ENCODE data around the gene TMEM69.
"Not testable (repeated sequence)": the region's sequence is repeated elsewhere in the genome, so short reads cannot be mapped to it uniquely, and the experiment has no call there.

Gene TMEM69, protein sequence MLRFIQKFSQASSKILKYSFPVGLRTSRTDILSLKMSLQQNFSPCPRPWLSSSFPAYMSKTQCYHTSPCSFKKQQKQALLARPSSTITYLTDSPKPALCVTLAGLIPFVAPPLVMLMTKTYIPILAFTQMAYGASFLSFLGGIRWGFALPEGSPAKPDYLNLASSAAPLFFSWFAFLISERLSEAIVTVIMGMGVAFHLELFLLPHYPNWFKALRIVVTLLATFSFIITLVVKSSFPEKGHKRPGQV

DNA sequence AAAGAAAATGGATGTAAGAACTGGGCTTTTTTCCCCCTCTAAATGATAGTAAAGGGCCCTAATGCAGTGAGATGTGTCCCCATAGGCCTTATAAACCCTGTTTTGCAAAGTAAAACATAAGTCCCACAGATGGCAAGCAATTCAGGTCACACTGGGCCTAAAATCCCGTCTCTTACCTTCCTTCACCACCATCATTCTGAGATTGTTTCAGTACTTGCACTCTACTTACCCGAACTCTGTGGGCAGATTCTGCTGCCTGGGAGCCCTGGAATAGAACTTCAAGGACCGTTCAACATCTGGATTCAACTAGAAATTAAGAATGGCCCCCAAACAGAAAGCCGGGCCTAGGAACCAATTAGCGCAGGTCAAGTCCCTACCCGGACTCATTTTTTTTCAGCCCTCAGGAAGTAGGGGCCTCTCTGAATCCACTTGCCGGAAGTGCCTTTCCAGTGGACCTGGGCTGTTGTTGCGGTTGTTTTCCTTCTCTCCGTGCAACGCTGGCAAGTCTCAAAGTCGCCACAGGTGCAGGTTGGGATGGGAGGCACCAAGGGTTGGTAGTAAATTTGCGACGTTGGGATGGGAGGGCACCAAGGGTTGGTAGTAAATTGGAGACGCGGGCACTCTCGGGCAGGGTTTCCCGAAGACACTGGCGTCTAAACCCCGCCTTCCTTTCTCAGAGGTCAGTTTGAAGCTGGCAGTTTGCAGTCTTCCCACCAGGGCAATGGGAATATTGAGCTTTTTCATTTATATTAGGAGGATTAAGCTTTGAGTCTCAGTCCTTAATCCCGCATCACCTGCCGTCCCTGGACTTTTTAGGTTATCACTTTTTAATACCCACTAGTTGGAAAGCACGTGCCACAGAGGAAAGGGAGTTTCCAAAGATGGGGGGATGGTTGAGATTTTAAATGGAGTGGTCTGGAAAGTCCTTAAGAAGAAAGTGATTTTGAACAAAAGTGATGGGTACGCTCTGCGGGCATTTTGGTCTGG is at the start of gene TMEM69:
Gene TMEM69 (plus strand): TSS at position 428 of the 987 bp plus-strand sequence. CDS start 2,888 bp downstream, outside the sequence.
- peak; percentile 93 for DNase-seq

DNA sequence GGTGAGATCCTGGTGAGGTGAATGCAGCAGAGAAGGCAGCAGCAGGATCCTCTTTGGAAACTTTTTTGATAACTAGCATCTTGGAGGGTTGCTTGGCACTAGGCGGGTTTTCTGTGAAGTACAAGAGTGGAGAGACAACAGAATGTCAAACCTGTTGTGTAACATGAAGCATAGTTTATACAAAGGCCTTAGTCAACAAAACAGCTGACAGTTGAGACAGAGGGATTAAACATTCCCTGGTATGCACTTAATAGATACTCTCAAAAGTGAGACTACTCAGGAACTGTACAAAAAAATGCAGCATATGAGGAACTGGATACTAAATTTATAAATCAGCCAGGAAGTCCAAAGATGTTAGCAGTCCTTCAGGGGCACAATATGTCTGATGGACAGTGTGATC is 47.7 kb upstream of the TMEM69 start:
- no peak for DNase-seq

DNA sequence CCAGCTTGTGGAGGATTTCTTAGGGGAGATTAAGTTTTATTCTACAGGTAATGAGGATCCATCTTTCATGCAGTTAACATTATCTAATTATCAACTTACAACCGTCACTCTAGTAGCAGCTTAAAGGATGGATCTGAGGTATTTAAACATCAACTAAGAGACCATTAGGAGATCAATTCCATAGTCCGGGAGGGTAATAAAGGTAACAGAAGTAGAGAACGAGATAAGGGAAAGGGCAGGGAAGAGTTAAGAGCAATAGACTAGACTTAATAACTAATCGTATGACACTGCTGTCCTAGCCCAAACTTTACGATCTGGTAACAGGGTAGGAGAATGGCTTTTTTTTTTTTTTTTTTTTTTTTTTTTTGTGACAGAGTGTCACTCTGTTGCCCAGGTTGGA is 44.7 kb upstream of the TMEM69 start:
- DNase-seq: no peak

DNA sequence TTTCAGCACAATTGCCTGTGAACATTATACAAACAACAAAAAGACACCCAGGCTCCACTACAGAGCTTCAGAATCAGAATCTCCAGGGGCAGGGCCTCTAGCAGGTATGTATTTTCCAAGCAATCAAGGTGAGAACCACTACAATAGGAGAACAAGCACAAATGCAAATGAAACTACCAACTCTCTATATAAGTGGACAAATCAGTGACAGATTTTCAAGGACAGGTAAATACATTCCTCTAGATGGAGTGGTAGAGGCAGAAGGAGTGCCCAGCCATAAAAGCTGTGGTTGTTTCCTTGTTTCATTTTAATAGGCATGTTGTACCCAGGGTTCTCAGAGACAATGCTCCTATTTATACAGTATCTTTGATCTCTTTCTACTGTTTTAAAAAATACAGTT is 44.0 kb upstream of the TMEM69 start:
- DNase-seq: no peak

DNA sequence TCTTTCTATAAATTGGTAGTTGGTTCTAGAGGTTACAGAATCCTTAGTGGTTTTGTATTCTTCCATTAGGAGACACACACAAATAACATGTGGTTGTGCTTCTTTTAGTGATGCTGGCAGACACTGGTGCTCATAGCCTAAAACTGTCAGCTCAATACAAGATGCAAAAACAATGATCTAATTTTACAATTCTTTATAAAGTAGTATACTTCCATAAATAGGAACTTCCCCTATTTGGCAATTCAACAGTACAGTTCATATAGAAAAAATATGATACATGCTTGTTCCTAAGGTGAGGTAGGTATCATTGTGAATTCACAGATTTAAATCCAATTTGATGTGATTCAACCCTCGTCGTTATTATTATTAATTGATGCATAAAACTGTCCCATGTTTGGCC is 43.3 kb upstream of the TMEM69 start:
- no peak for DNase-seq

DNA sequence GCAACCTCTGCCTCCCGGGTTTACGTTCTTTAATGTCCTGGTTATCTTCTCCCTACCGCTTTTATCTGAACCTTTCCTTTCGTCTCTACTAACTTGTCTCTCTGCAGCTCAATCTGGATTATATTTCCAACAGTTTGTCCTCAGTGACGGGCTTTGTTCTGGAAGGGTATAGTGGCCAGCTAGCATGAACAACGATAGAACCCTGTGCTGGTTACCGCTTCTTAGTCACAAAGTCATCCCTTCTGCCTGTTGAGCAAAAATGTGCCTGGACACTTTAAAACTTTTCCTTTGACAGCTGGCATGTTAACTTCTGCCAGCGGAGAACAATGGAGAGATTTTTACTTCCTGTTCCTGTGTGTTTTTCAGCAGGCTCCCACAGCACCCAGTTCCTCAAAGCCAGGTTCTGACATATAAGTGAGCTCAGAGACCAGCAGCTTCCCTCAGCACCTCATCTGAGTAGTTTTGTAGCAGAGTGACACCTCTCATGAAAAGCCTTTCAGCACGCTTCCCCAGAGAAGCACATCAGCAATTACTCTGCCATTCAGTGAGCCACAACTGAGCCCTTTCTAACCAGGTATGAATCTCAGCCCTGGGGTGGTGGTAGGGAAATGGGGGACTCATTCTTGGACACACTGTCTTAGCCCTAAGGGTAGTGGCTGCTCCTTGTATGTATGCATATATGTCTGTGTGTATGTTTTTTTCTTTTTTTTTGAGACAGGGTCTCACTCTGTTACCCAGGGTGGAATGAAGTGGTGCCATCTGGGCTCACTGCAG is 40.5 kb upstream of the TMEM69 start:
- no peak for DNase-seq

DNA sequence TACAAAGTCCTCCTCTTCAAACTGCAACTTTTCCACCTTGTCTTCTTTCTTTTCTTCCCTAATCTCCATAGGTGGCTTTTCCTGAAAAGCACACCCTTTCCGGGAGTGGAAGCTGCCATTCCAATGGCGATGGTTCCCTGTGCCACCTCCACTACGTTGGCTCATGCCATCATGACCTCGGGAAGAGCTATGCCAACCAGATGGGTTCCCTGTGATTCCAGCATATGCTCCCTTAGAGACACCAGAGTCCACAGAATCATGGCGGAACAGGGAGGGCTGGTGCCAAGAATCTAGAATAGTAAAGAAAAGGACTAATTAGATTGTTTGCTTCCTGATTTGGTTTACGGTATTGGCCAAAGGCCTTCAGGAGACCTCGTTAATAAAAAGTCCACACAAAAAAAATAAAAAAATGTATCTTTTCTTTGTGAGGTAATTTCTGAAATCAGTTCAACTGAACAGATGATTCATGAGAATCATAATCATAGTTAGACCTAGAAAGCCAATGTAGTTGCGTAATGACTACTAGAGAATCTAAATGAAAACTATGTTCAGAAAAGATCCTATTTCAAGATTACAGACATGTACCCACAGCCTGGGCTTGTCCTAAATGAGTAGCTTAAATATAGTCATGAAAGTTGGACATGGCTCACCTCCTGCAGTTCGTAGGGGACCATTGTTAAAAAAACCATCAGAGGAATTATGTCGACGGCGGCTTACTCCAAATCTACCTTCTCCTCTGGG is 33.3 kb upstream of the TMEM69 start:
- no peak for DNase-seq

DNA sequence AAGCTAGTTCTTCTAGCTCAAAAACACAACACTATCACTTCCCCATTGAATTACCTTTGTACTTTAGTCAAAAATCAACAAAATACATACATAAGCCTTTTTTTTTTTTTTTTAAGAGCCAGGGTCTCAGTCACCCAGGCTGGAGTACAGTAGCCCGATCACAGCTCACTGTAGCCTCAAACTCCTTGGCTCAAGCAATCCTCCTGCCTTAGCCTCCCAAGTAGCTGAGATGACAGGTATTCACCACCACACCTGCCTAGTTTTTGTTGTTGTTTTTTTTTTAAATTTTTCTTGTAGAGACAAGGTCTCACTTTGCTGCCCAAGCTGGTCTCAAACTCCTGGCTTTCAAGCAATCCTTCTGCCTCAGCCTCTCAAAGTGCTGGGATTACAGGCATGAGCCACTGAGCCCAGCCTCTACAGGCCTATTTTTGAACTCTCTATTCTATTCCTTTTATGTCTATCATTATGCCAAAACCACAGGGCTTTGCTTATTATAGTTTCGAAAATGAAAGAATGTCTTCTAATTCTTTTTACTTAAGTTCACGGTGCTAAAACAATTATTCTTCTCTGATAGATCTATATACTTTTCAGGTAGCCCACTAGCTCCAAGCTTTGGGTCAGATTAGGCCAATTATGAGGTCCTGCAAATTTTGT is 31.3 kb upstream of the TMEM69 start:
- DNase-seq: no peak

DNA sequence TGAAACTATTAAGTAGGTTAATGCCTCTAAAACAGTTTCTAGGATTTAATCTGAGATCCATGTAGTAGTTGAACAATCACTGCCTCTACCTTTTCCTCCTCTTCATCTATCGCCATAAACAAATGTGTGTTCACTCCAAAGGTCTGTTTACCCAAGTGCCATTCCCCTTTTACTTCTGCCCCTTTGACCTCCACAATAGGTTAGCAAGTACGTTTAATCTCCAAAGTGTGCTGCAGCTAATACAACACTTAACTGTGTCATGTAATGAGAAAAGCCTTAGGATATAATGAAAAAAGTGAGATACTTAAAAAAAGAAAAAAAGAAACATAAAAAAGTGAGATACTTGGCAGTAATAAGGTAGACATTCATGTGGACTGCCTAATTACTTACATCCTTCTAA is 29.8 kb upstream of the TMEM69 start:
- no peak for DNase-seq

DNA sequence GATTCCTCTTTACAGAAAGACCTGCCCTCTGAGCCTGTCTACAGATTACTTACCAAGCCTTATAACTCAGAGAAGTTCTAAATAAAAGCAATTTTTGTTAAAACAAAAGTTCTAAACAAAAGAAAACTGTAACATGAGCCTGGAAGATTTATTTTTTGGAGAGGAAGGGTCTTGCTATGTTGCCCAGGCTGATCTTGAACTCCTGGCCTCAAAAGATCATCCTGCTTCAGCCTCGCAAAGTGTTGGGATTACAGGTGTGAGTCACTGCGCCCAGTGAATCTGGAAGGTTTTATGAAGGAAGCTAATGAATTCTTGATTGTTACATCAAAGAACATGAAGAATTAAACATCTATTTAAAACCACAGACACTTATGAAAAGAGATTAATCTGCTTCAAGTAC is 28.8 kb upstream of the TMEM69 start:
- DNase-seq: no peak

DNA sequence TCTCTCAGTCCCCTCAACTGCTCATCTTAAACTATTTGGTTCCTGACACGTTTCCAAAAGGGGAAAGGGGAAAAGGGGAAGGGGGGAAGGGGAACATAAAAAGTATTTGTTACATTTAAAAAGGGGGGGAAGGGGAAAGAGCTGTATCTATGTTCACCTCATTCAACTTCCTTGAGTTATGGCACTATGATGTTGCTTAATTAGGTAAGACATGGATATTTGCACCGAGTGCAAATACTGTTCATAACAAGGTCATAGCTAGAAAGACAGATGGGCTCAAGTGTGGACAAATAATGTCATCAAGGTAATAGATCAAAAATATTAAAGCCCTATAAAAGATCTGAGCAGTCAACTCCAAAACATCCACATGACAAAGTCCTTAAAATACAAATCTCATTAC is 27.6 kb upstream of the TMEM69 start:
- no peak for DNase-seq

DNA sequence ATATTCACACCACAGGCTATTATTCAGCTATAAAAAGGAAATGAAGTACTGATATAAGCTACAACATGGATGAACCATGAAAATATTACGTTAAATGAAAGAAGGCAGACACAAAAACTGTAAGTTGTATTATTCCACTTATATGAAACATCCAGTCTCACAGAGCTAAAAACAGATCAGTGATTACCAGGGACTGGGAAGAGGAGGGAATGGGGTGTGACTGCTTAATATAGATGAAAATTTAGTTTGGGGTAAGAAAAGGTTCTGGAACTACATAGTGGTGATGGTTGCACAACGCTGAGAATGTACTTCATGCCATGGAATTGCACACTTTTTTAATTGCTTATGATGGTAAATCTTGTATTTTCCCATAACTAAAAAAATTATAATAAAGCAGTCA is 21.1 kb upstream of the TMEM69 start:
- no peak for DNase-seq

DNA sequence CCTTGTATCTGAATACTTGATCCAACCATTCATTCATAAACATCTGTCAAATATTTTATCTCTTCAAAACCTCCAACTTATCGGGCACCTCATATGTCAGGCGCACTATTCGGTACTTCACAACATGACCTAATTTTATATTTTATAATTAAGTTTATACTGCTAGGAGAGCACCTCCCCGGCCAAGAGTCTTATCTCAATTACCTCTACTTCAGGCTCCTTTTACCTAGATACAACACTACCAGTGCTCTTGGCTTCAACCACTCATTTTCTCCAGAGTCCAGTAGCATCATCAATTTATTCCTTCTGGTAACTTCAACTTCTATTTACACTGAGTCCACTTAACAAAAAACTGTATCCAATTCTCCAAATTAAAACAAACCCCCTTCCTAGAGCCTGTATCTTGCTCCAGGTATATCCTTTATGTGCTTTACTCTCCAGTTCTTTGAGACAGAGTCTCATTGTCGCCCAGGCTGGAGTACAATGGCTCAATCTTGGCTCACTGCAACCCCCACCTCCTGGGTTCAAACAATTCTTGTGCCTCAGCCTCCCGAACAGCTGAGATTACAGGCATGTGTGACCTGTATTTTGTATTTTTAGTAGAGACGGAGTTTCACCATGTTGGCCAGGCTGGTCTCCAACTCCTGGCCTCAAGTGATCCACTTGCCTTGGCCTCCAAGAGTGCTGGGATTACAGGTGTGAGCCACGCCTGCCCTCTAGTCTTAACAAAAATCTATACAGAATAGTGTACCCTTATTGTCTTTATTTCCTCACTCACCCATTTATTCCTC is 20.5 kb upstream of the TMEM69 start:
- DNase-seq: no peak

DNA sequence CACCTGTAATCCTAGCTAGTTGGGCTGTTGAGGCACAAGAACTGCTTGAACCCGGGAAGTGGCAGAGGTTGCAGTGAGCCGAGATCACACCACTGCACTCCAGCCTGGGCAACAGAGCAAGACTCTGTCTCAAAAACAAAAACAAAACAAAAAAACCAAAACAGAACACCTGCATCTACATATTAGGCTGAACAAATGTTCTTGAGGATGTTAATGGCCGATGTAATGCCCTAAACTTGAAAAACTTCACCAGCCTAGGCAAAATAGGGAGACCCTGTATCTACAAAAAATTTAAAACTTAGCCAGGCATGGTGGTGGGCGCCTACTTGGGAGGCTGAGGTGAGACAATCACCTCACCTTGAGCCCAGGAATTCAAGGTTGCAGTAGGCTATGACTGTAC is 19.5 kb upstream of the TMEM69 start:
- DNase-seq: no peak

DNA sequence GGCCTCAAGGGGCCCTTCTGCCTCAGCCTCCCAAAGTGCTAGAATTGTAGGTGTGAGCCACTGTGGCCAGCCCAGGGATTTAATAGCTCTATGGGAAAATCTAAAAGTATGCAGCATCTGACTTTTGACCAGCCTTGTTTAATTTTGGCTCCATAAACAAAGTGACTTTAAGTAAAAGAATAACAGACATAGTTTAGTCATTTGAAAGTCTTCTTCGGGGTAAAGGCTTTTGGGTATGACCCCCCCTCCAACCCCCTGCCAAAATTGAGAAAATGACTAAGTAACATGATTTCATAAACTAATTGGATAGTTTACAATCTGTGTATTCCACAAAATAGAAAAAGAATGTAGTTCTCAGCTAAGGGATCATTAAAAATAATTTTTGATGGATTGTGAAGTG is 18.6 kb upstream of the TMEM69 start:
- DNase-seq: no peak

DNA sequence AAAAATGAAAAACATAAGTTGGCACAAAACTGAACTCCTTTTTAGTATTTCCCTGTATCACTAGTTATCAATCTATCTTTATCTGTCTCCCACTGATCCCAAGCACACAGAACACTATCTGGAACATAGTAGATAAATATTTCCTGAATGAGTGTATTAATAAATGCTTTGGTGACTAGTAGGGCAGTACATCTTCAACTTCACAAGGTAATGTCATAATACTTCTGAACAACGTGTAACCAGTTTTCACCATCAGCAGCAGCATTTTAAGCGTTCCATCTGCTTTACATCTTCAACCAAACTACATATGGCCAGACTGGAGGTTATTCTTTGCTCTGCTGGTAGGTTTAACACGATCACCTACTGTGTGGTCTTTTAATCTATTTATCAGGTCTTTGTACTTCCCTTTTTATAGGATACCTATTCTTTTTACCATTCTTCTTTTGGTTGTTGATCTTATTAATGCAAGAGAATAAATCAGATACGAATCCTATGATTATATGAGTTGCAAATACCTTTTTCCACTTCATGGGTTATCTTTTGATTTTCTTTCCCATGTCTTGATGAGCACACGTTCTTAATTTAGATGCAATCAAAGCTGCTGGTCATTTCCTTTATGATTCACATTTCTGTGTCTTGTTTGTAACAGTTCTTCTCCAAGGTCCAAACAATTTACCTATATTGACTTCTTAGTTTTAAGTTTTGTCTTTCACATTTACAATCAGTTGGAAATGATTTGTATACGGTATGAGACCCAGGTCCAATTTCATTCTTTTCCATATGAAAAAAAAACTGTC is 17.9 kb upstream of the TMEM69 start:
- DNase-seq: no peak

DNA sequence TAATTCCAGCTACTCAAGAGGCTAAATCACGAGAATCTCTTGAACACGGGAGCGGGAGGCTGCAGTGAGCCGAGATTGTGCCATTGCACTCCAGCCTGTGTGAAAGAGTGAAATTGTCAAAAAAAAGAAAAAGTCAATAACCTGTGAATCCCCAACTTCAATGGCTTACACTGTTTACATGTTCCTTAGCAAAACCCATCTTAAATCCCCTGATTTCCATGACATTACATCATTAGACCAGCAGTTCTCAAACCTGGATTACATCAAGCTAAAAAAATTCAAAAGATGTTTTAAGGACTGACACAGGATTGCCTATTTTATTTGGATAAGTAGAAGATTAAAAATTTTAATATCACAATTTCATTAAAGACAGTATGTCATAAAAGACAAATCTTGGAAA is 14.0 kb upstream of the TMEM69 start:
- no peak for DNase-seq

DNA sequence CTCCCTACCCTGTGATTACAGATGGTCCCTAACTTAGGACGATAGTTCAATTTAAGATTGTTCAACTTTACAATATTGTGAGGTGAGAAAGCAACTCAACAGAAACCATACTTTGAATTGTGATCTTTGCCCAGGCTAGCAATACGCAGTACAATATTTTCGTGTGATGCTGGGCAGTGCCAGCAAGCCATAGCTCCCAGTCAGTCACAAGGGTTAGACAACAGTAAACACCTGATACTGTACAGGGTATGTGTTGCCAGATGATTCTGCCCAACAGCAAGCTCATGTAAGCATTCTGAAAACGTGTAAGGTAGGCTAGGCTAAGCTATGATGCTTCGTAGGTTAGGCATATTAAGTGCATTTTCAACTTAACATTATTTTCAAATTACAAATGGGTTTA is 13.5 kb upstream of the TMEM69 start:
- DNase-seq: no peak

DNA sequence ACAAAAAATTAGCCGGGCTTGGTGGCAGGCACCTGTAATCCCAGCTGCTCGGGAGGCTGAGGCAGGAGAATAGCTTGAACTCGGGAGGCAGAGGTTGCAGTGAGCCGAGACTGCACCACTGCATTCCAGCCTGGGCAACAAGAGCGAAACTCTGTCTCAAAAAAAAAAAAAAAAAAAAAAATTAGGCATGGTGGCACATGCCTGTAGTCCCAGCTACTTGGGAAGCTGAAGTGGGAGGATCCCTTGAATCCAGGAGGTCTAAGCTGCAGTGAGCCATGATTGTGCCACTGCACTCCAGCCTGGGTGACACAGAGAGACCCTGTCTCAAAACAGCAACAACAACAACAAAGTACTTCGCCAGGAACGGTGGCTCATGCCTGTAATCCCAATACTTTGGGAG is 11.4 kb upstream of the TMEM69 start:
- not testable (repeated sequence) for DNase-seq

DNA sequence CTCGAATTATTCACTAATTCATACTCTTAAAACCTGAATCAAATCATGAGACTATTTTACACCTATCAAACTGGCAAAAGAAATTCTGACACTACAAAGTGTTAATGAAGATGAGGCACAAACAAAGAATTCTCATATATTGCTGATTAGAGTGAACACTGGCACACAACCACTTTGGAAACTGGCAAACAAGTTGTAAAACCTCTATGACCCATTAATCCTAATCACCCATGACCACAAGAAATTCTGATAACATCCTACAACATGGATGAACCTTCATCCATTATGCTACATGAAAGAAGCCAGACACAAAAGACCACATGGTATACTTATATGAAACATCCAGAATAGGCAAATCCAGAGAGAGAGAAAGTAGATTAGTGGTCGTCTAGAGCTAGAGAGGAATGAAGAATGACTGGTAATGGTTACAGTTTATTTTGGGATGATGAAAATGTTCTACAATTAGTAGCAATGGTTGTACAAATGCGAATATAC is 10.2 kb upstream of the TMEM69 start:
- DNase-seq: no peak
